ENCODE measurements around the gene NAA35.
"Not testable (repeated sequence)": the region's sequence is repeated elsewhere in the genome, so short reads cannot be mapped to it uniquely, and the experiment has no call there.

NAA35 gene

DNA sequence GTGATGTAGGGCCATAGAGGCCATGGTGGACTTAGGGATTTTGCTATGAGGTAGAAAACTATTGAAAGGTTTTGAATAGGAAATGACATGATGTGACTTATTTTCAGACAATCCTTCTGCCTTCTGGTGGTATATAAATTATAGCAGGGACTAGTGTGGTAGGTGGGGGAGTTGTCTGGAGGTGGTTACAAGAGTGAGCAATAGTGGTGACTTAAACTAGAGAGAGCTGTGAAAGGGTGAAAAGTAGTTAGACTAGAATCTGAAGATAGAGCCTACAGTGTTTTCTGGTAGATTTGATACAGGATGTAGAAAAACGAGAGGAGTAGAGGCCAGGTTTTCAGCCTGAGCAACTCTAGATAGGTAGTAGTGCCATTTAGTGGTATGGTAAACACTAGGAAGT is 32.3 kb downstream of the NAA35 start:
- no peaks in the 10 kb centered on the region for H3K9me3 ChIP-seq (ENCODE audit: severe bottlenecking)
- TF ChIP-seq, protein P1, sequence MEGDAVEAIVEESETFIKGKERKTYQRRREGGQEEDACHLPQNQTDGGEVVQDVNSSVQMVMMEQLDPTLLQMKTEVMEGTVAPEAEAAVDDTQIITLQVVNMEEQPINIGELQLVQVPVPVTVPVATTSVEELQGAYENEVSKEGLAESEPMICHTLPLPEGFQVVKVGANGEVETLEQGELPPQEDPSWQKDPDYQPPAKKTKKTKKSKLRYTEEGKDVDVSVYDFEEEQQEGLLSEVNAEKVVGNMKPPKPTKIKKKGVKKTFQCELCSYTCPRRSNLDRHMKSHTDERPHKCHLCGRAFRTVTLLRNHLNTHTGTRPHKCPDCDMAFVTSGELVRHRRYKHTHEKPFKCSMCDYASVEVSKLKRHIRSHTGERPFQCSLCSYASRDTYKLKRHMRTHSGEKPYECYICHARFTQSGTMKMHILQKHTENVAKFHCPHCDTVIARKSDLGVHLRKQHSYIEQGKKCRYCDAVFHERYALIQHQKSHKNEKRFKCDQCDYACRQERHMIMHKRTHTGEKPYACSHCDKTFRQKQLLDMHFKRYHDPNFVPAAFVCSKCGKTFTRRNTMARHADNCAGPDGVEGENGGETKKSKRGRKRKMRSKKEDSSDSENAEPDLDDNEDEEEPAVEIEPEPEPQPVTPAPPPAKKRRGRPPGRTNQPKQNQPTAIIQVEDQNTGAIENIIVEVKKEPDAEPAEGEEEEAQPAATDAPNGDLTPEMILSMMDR (IDR thresholded peaks at IDR 0.05; ENCODE audit: low read depth, low read length) = no peak
- no peak for DNase-seq
- H3K27ac ChIP-seq = no peak overlapping the region
- H3K27me3 ChIP-seq (ENCODE audit: insufficient read depth, low read depth, severe bottlenecking) = no peaks in the 10 kb centered on the region
- H3K36me3 ChIP-seq = peaks cover 48% of the 10 kb centered on the region
- no peak overlapping the region for H3K4me3 ChIP-seq (ENCODE audit: low read depth, low read length)

DNA sequence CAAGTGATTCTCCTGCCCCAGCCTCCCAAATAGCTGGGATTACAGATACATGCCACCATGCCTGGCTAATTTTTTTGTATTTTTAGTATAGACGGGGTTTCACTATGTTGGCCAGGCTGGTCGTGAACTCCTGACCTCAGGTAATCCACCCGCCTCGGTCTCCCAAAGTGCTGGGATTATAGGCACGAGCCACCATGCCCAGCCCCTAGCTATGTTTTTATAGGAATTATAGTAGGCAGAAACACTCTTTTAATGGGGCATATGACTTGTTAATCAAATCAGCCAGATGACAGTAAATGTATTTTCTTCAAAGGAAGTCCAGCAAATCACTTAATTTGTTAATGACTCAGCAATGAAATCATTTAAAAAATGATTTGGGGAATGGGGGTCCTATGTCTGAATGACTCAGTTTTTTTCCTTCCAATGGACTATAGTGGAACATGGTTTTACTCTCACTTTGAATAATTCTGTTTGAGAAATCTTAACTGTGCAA is 33.2 kb downstream of the NAA35 start:
- H3K36me3 ChIP-seq = peaks cover 54% of the 10 kb centered on the region
- DNase-seq; H3K4me3 ChIP-seq (ENCODE audit: low read depth, low read length); H3K9me3 ChIP-seq (ENCODE audit: severe bottlenecking); H3K27me3 ChIP-seq (ENCODE audit: insufficient read depth, low read depth, severe bottlenecking); H3K27ac ChIP-seq: not testable (repeated sequence)

DNA sequence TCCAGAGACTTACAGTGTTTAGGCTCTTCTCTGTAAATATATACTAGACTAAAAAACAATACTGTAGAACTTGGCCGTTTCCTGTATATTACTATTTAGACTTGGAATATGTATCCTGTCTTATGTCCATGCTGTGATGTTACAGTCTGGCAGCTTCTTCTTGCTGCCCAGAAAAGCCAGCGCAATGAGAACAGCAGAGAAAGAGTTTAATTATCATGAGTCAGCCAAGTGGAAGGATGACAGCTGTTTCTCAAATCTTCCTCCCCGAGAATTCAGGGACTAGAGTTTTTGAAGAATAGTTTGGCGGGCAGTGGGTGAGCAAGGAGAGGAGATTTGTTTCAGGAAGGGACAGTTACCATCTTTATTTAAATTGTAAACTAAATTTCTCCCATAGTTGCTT is 37.5 kb downstream of the NAA35 start:
- no peak overlapping the region for H3K27ac ChIP-seq
- no peak overlapping the region for H3K4me3 ChIP-seq (ENCODE audit: low read depth, low read length)
- DNase-seq = no peak
- no peaks in the 10 kb centered on the region for H3K9me3 ChIP-seq (ENCODE audit: severe bottlenecking)
- H3K36me3 ChIP-seq = peaks cover 49% of the 10 kb centered on the region
- TF ChIP-seq, protein P1 (IDR thresholded peaks at IDR 0.05; ENCODE audit: low read depth, low read length) = no peak
- no peaks in the 10 kb centered on the region for H3K27me3 ChIP-seq (ENCODE audit: insufficient read depth, low read depth, severe bottlenecking)

DNA sequence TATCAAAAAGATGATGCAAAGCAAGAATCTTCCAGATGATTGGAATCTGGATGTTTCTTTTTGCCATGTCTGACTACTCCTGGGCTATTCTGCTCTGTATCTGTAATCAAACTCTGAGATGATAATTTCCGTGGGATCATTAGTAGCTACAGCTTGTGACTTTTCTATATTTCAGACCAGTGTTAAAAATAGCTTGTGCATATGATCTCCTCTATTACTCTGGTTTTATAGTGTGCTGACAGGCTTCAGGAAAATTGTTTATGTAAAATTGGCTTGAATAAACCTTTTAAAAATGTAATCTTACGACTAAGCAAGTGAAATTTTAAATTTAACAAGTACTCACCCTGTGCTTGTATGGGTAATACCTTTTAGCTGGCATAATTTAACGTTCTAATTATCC is 40.4 kb downstream of the NAA35 start:
- H3K27me3 ChIP-seq (ENCODE audit: insufficient read depth, low read depth, severe bottlenecking) = no peaks in the 10 kb centered on the region
- H3K4me3 ChIP-seq (ENCODE audit: low read depth, low read length) = no peak overlapping the region
- peaks cover 56% of the 10 kb centered on the region for H3K36me3 ChIP-seq
- TF ChIP-seq, protein P1 (IDR thresholded peaks at IDR 0.05; ENCODE audit: low read depth, low read length) = no peak
- no peak for DNase-seq
- H3K27ac ChIP-seq = no peak overlapping the region
- no peaks in the 10 kb centered on the region for H3K9me3 ChIP-seq (ENCODE audit: severe bottlenecking)

DNA sequence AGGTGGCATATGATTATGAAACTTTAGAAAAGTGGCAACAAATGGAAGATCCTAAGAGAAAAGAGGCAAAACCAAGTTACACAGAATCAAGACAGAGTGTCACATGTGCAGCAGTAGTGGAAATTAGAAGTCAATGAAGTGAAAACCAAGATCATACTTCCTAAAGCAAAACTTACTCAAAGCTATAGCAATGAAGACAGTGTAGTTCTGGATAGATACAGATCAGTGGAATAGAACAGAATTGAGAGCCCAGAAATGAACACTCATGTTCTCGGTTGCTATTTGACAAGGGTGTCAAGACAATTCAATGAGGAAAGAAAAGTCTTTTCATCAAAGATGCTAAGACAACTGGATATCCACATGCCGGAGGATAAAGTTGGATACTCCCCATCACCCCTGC is 43.5 kb downstream of the NAA35 start:
- H3K4me3 ChIP-seq (ENCODE audit: low read depth, low read length) = no peak overlapping the region
- H3K27ac ChIP-seq = no peak overlapping the region
- peaks cover 37% of the 10 kb centered on the region for H3K36me3 ChIP-seq
- no peaks in the 10 kb centered on the region for H3K9me3 ChIP-seq (ENCODE audit: severe bottlenecking)
- no peak for DNase-seq
- TF ChIP-seq, protein P1 (IDR thresholded peaks at IDR 0.05; ENCODE audit: low read depth, low read length) = no peak
- no peaks in the 10 kb centered on the region for H3K27me3 ChIP-seq (ENCODE audit: insufficient read depth, low read depth, severe bottlenecking)

DNA sequence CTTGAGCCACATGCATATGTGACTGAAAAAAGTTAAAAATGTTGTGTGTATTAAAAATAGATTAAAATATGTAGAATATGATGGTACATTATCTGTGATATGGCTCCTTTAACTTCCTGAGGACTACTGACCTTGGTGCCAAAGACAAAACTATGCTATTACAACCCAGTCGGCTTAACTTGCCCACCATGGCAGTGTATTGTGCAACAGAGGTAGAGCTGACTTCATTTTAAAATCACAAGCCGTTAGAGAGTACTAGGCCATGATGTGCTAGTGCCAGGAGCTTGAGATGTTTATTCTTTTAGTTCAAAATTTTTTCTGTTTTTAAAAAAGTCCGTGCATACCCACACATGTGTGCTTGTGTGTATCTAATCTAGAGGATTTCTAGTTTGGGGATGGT is 46.3 kb downstream of the NAA35 start:
- DNase-seq = no peak
- Histone ChIP-seq H3K36me3 (peaks cover 23% of the 10 kb centered on the region), H3K27me3 (ENCODE audit: insufficient read depth, low read depth, severe bottlenecking) (no peaks in the 10 kb centered on the region), H3K9me3 (ENCODE audit: severe bottlenecking) (no peaks in the 10 kb centered on the region), H3K27ac (no peak overlapping the region), H3K4me3 (ENCODE audit: low read depth, low read length) (no peak overlapping the region)
- TF ChIP-seq, protein P1 (IDR thresholded peaks at IDR 0.05; ENCODE audit: low read depth, low read length) = no peak
